ENCODE measurements around the gene AADAT.

The AADAT gene

DNA sequence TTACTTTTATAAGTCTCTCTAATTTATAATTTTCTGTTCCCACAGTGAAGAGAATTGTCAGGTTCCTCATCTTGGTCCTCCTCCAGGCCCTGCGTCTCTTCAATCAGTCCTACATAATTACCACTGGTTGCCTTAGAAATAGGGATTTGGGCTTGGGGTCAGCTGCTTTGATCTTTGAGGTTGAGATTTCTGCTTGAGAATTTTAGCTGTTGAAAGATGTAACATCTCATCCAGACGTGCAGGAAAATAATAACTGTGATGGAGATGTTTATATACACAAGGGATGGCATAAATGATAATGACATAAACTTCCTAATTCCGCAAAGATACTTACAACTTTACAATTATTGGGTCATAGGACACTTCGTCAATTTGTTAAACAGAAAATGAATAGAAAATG is 30.3 kb downstream of the AADAT start:
- Histone ChIP-seq H4K20me1 (ENCODE audit: insufficient read depth, low read length) (no peaks in the 10 kb centered on the region), H2AFZ (ENCODE audit: low read depth, low read length) (no peak overlapping the region), H3K4me2 (ENCODE audit: low read length) (no peak overlapping the region), H3K9me3 (ENCODE audit: insufficient read depth, low read length) (no peaks in the 10 kb centered on the region), H3K4me3 (ENCODE audit: low read length) (no peak overlapping the region), H3K27ac (ENCODE audit: low read length) (no peak overlapping the region), H3K4me1 (ENCODE audit: low read length) (no peaks in the 10 kb centered on the region), H3K36me3 (replicated peaks; ENCODE audit: low read depth, low read length) (no peaks in the 10 kb centered on the region), H3K79me2 (ENCODE audit: low read length) (no peaks in the 10 kb centered on the region), H3K9ac (ENCODE audit: low read length) (no peak overlapping the region), H3K27me3 (ENCODE audit: low read depth, low read length) (no peaks in the 10 kb centered on the region)
- TF ChIP-seq CTCF (IDR thresholded peaks at IDR 0.05; ENCODE audit: low read depth, low read length) (no peak), EZH2phosphoT487 (IDR thresholded peaks at IDR 0.05; ENCODE audit: low read depth) (no peak)

GRCh38 chr4:170058826-170059225 is 30.9 kb downstream of the AADAT start:
- Histone ChIP-seq H3K79me2 (ENCODE audit: low read length) (no peaks in the 10 kb centered on the region), H3K9ac (ENCODE audit: low read length) (no peak overlapping the region), H3K4me1 (ENCODE audit: low read length) (no peaks in the 10 kb centered on the region), H3K27me3 (ENCODE audit: low read depth, low read length) (no peaks in the 10 kb centered on the region), H3K27ac (ENCODE audit: low read length) (no peak overlapping the region), H3K36me3 (replicated peaks; ENCODE audit: low read depth, low read length) (no peaks in the 10 kb centered on the region), H2AFZ (ENCODE audit: low read depth, low read length) (no peak overlapping the region), H4K20me1 (ENCODE audit: insufficient read depth, low read length) (no peaks in the 10 kb centered on the region), H3K4me2 (ENCODE audit: low read length) (no peak overlapping the region), H3K4me3 (ENCODE audit: low read length) (no peak overlapping the region), H3K9me3 (ENCODE audit: insufficient read depth, low read length) (no peaks in the 10 kb centered on the region)
- TF ChIP-seq CTCF (IDR thresholded peaks at IDR 0.05; ENCODE audit: low read depth, low read length) (no peak), EZH2phosphoT487 (IDR thresholded peaks at IDR 0.05; ENCODE audit: low read depth) (no peak)

GRCh38 chr4:170057866-170058265 is 31.9 kb downstream of the AADAT start:
- H3K79me2 ChIP-seq (ENCODE audit: low read length) = no peaks in the 10 kb centered on the region
- H3K4me2 ChIP-seq (ENCODE audit: low read length) = no peak overlapping the region
- no peaks in the 10 kb centered on the region for H4K20me1 ChIP-seq (ENCODE audit: insufficient read depth, low read length)
- no peaks in the 10 kb centered on the region for H3K4me1 ChIP-seq (ENCODE audit: low read length)
- H3K4me3 ChIP-seq (ENCODE audit: low read length) = no peak overlapping the region
- no peaks in the 10 kb centered on the region for H3K27me3 ChIP-seq (ENCODE audit: low read depth, low read length)
- no peaks in the 10 kb centered on the region for H3K36me3 ChIP-seq (replicated peaks; ENCODE audit: low read depth, low read length)
- H2AFZ ChIP-seq (ENCODE audit: low read depth, low read length) = no peak overlapping the region
- no peak overlapping the region for H3K27ac ChIP-seq (ENCODE audit: low read length)
- H3K9me3 ChIP-seq (ENCODE audit: insufficient read depth, low read length) = no peaks in the 10 kb centered on the region
- no peak for TF ChIP-seq CTCF (IDR thresholded peaks at IDR 0.05; ENCODE audit: low read depth, low read length)
- TF ChIP-seq EZH2phosphoT487 (IDR thresholded peaks at IDR 0.05; ENCODE audit: low read depth) = no peak
- H3K9ac ChIP-seq (ENCODE audit: low read length) = no peak overlapping the region

- no peak overlapping the region for H3K27ac ChIP-seq (ENCODE audit: low read length)
These were observed 36.8 kb downstream of the AADAT start for GRCh38 chr4:170052919-170053318.

More at GRCh38 chr4:170052919-170053318, 36.8 kb downstream of the AADAT start:
- peaks cover 6% of the 10 kb centered on the region; the same call in 1 of the 2 replicates for H3K27me3 ChIP-seq (ENCODE audit: low read depth, low read length)
- H4K20me1 ChIP-seq (ENCODE audit: insufficient read depth, low read length) = no peaks in the 10 kb centered on the region
- no peaks in the 10 kb centered on the region for H3K79me2 ChIP-seq (ENCODE audit: low read length)
- TF ChIP-seq EZH2phosphoT487 (IDR thresholded peaks at IDR 0.05; ENCODE audit: low read depth) = no peak
- TF ChIP-seq CTCF (IDR thresholded peaks at IDR 0.05; ENCODE audit: low read depth, low read length) = no peak
- H3K9me3 ChIP-seq (ENCODE audit: insufficient read depth, low read length) = no peaks in the 10 kb centered on the region
- no peak overlapping the region for H2AFZ ChIP-seq (ENCODE audit: low read depth, low read length)
- no peak overlapping the region for H3K9ac ChIP-seq (ENCODE audit: low read length)
- H3K4me3 ChIP-seq (ENCODE audit: low read length) = no peak overlapping the region
- H3K36me3 ChIP-seq (replicated peaks; ENCODE audit: low read depth, low read length) = no peaks in the 10 kb centered on the region
- no peaks in the 10 kb centered on the region for H3K4me1 ChIP-seq (ENCODE audit: low read length)
- no peak overlapping the region for H3K4me2 ChIP-seq (ENCODE audit: low read length)
